ENCODE results near the gene CAGE1. TPM values are rescaled to one million over a fixed set of nuclear protein-coding genes. Genes with fewer than 3 reads are reported as not detected.
"Not testable (repeated sequence)": the region's sequence is repeated elsewhere in the genome, so short reads cannot be mapped to it uniquely, and the experiment has no call there.

CAGE1 gene
- total RNA-seq, 2 donors from 2014 or later = not detected

DNA sequence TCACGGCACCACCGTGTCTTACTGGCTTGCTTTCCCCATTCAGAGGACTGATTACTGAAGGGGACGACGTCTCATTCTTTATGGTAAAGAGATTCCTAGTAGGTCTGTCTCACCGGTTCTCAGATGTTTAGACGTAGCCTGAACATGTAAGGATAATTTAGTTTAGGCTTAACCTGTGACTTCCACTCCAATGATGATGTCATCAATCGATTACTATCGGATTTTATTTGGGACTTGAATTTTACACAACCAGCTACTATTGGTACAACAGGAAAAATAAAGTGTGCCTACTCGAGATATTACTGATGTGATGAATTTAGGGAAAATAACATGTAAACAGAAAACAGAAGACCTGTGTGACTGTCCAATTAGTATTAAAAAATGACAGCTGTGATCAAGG, 72.0 kb downstream of the CAGE1 start:
- Histone ChIP-seq H3K36me3 (no peaks in the 10 kb centered on the region), H3K4me1 (peaks cover 0 to 4% of the 10 kb centered on the region in 2 donors), H3K9me3 (no peaks in the 10 kb centered on the region), H3K27me3 (no peaks in the 10 kb centered on the region), H3K4me3 (no peak overlapping the region), H3K27ac (no peak overlapping the region)
- no peak for DNase-seq (ENCODE audit: low spot score)
- TF ChIP-seq, protein P1, sequence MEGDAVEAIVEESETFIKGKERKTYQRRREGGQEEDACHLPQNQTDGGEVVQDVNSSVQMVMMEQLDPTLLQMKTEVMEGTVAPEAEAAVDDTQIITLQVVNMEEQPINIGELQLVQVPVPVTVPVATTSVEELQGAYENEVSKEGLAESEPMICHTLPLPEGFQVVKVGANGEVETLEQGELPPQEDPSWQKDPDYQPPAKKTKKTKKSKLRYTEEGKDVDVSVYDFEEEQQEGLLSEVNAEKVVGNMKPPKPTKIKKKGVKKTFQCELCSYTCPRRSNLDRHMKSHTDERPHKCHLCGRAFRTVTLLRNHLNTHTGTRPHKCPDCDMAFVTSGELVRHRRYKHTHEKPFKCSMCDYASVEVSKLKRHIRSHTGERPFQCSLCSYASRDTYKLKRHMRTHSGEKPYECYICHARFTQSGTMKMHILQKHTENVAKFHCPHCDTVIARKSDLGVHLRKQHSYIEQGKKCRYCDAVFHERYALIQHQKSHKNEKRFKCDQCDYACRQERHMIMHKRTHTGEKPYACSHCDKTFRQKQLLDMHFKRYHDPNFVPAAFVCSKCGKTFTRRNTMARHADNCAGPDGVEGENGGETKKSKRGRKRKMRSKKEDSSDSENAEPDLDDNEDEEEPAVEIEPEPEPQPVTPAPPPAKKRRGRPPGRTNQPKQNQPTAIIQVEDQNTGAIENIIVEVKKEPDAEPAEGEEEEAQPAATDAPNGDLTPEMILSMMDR (IDR thresholded peaks at IDR 0.05) = no peak

DNA sequence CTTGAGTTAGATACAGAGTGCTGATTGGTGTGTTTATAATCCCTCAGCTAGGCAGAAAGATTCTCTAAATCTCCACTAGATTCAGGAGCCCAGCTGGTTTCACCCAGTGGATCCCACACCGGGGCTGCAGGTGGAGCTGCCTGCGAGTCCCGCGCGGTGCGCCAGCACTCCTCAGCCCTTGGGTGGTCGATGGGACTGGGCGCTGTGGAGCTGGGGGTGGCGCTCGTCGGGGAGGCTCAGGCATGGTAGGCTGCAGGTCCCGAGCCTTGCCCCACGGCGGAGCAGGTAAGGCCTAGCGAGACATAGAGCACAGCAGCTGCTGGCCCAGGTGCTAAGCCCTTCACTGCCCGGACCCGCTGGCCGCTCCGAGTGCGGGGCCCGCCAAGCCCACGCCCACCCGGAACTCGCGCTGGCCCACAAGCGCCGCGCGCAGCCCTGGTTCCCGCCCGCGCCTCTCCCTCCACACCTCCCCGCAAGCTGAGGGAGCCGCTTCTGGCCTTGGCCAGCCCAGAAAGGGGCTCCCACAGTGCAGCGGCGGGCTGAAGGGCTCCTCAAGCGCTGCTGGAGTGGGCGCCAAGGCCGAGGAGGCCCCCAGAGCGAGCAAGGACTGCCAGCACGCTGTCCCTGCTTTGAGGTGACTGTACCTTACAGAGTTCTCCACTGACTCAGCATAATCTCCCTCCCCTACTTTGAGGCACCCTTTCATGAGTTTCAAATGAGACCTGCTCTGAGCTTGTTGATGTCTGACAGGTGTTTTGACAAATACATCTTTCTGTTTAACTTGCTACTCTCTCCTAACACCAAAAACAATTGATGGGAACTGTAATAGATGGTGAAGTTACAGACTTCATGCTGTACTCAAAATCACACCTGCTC, 72.6 kb downstream of the CAGE1 start:
- Histone ChIP-seq H3K4me3 (no peak overlapping the region), H3K27me3 (no peaks in the 10 kb centered on the region), H3K27ac (no peak overlapping the region), H3K4me1 (peaks cover 0 to 8% of the 10 kb centered on the region in 2 donors), H3K9me3 (no peaks in the 10 kb centered on the region), H3K36me3 (no peaks in the 10 kb centered on the region)
- no peak for DNase-seq (ENCODE audit: low spot score)
- TF ChIP-seq, protein P1 (IDR thresholded peaks at IDR 0.05) = no peak

DNA sequence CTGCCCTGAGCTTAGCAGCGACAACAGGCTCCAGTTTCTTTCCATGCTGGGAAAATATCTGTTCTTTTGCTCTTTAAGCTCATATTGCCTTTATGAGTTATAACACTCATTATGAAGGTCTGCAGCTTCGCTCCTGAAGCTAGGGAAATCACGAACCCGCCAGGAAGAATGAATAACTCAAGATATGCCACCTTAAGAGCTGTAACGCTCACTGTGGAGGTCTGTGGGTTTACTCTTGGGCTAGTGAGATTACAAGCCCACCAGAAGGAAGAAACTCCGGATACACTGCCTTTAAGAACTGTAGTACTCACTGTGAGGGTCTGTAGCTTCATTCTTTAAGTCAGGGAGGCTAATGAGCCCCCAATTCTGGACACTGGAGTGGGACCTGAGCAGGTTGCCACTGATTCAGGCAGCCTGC, 73.6 kb downstream of the CAGE1 start:
- no peaks in the 10 kb centered on the region for H3K36me3 ChIP-seq
- no peak overlapping the region for H3K27ac ChIP-seq
- H3K4me3 ChIP-seq = no peak overlapping the region
- H3K27me3 ChIP-seq = no peaks in the 10 kb centered on the region
- H3K9me3 ChIP-seq = no peaks in the 10 kb centered on the region
- TF ChIP-seq, protein P1 (IDR thresholded peaks at IDR 0.05) = no peak
- DNase-seq (ENCODE audit: low spot score) = no peak
- peaks cover 0 to 16% of the 10 kb centered on the region in 2 donors for H3K4me1 ChIP-seq

DNA sequence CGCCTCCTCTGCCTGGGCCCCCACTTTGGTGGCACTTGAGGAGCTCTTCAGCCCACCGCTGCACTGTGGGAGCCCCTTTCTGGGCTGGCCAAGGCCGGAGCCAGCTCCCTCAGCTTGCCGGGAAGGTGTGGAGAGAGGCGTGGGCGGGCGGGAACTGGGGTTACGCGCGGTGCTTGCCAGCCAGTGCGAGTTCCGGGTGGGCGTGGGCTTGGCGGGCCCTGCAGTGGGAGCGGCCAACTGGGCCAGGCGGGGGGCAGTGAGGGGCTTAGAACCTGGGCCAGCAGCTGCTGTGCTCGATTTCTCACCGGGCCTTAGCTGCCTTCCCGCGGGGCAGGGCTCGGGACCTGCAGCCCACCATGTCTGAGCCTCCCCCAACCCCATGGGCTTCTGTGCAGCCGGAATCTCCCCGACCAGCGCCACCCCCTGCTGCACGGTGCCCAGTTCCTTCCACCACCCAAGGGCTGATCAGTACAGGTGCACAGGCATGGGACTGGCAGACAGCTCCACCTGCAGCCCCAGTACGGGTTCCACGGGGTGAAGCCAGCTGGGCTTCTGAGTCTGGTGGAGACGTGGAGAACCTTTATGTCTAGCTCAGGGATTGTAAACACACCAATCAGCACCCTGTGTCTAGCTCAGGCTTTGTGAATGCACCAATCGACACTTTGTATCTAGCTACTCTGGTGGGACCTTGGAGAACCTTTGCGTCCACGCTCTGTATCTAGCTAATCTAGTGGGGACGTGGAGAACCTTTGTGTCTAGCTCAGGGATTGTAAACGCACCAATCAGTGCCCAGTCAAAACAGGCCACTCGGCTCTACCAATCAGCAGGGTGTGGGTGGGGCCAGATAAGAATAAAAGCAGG, 74.2 kb downstream of the CAGE1 start:
- H3K9me3 ChIP-seq; H3K27me3 ChIP-seq; H3K27ac ChIP-seq; H3K36me3 ChIP-seq; DNase-seq (ENCODE audit: low spot score); H3K4me3 ChIP-seq: not testable (repeated sequence)
- peaks cover 0 to 21% of the 10 kb centered on the region in 2 donors for H3K4me1 ChIP-seq

DNA sequence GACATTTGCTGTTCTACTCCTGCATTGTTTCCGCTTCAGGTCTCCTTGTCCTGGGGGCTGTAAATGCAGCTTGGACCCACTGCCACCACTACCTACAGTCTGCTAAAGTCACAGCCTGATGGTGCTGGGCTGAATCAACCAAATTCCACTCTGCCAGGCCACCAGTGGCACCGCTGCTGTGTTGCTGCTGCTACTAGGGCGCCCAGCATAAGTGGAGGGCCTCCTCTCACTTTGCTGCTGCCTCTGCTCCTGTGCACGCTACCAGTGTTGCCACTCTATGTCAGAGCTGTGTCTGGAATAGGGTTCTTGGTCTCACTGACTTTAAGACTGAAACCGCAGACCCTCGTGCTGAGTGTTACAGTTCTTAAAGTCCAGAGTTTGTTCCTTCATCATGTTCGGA, 75.1 kb downstream of the CAGE1 start:
- Histone ChIP-seq H3K27ac (no peak overlapping the region), H3K9me3 (no peaks in the 10 kb centered on the region), H3K27me3 (no peaks in the 10 kb centered on the region), H3K4me3 (no peak overlapping the region), H3K4me1 (peaks cover 0 to 21% of the 10 kb centered on the region in 2 donors), H3K36me3 (peaks cover 5% of the 10 kb centered on the region)
- DNase-seq (ENCODE audit: low spot score) = no peak
- TF ChIP-seq, protein P1 (IDR thresholded peaks at IDR 0.05) = no peak

All from right atrium auricular region (tissue), 2 donors.